ENCODE data around the gene MRPL34.

The MRPL34 gene

DNA sequence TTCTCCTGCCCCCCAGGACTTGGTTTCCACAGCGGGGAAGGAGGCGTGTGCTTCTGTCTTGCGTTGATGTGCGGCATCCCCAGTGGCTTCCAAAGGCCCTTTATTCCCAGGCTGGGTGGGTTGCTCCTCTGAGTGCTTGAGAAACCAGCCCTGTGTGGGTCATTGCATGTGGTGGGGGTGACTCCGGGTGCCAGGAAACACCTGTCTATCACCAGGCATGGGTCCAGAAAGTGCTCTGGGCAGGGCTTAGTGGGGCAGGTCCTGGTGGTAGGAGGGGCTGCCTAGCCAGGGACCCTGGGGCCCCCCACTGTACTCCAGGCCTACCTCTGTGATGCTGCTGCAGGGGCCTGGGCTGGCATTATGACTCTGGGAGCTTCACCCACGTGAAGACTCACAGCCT lies 13.3 kb downstream of the MRPL34 start:
- TF ChIP-seq, protein P1, sequence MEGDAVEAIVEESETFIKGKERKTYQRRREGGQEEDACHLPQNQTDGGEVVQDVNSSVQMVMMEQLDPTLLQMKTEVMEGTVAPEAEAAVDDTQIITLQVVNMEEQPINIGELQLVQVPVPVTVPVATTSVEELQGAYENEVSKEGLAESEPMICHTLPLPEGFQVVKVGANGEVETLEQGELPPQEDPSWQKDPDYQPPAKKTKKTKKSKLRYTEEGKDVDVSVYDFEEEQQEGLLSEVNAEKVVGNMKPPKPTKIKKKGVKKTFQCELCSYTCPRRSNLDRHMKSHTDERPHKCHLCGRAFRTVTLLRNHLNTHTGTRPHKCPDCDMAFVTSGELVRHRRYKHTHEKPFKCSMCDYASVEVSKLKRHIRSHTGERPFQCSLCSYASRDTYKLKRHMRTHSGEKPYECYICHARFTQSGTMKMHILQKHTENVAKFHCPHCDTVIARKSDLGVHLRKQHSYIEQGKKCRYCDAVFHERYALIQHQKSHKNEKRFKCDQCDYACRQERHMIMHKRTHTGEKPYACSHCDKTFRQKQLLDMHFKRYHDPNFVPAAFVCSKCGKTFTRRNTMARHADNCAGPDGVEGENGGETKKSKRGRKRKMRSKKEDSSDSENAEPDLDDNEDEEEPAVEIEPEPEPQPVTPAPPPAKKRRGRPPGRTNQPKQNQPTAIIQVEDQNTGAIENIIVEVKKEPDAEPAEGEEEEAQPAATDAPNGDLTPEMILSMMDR (IDR thresholded peaks at IDR 0.05; ENCODE audit: insufficient read depth, low read length, poor library complexity, severe bottlenecking): no peak
- Histone ChIP-seq H3K4me3 (replicated peaks; ENCODE audit: low read depth, low read length) (no peak overlapping the region), H3K27me3 (replicated peaks; ENCODE audit: control insufficient read depth, insufficient read depth, low read length) (no peaks in the 10 kb centered on the region), H3K36me3 (ENCODE audit: control insufficient read depth, insufficient read depth, low read length) (peaks cover 33% of the 10 kb centered on the region)
- no peak for DNase-seq (ENCODE audit: extremely low read depth, insufficient read length)

DNA sequence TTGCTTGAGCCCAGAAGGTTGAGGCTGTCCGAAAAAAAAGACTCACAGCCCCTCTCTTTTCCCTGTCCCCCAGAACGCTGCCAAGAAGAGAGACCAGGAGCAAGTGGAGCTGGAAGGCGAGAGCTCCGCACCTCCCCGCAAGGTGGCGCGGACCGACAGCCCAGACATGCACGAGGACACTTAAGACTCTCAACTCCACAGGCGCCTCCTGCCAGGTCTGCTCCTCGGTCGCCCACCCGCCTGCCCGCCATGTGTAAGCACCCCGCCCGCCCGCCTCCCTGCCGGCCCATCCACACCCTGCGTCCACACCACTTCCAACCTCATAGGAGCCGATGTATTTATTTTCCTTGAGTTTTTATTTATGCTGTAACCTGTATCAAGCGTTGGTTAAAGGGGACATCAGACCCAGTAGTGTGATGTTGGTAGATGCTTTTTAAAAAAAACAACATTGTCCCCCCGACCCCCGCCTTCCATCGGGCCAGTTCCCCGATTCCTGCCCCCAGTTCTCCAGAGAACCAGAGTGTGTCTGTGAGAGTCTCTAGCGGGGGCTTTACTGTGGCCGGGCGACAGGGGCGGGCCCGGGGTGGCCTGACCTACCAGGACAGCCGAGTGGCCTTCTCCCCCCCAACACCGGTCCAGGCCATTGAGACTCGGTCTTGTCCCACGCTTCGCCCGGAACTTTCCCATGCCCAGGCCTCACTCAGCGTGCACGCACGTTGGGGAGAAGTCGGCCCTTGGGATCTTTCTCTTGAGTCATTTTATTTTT lies 14.0 kb downstream of the MRPL34 start:
- Histone ChIP-seq H3K4me3 (replicated peaks; ENCODE audit: low read depth, low read length) (no peak overlapping the region), H3K36me3 (ENCODE audit: control insufficient read depth, insufficient read depth, low read length) (peaks cover 26% of the 10 kb centered on the region), H3K27me3 (replicated peaks; ENCODE audit: control insufficient read depth, insufficient read depth, low read length) (no peaks in the 10 kb centered on the region)
- TF ChIP-seq, protein P1 (IDR thresholded peaks at IDR 0.05; ENCODE audit: insufficient read depth, low read length, poor library complexity, severe bottlenecking): no peak
- no peak for DNase-seq (ENCODE audit: extremely low read depth, insufficient read length)

DNA sequence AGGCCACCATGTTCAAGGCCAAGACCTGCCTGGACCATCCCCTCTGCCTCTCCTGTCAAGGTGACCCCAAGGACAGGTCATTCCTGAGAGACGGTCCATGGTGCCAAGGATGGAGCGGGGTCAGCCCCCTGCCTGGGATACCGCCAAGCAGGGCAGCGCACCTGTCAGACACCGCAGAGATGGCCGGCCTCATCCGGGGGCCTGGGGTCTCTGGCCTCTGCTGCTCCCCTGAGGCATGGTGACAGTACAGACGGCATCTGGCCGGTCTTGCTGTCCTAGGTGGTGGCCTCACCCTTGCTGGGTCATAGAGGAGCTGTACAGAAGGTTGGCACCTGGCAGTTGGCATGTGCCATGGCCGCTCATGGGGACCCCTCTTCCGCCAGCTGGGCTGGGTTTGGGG lies 14.8 kb downstream of the MRPL34 start:
- DNase-seq (ENCODE audit: extremely low read depth, insufficient read length): no peak
- H3K4me3 ChIP-seq (replicated peaks; ENCODE audit: low read depth, low read length): no peak overlapping the region
- TF ChIP-seq, protein P1 (IDR thresholded peaks at IDR 0.05; ENCODE audit: insufficient read depth, low read length, poor library complexity, severe bottlenecking): no peak
- H3K36me3 ChIP-seq (ENCODE audit: control insufficient read depth, insufficient read depth, low read length): peaks cover 24% of the 10 kb centered on the region
- H3K27me3 ChIP-seq (replicated peaks; ENCODE audit: control insufficient read depth, insufficient read depth, low read length): no peaks in the 10 kb centered on the region

DNA sequence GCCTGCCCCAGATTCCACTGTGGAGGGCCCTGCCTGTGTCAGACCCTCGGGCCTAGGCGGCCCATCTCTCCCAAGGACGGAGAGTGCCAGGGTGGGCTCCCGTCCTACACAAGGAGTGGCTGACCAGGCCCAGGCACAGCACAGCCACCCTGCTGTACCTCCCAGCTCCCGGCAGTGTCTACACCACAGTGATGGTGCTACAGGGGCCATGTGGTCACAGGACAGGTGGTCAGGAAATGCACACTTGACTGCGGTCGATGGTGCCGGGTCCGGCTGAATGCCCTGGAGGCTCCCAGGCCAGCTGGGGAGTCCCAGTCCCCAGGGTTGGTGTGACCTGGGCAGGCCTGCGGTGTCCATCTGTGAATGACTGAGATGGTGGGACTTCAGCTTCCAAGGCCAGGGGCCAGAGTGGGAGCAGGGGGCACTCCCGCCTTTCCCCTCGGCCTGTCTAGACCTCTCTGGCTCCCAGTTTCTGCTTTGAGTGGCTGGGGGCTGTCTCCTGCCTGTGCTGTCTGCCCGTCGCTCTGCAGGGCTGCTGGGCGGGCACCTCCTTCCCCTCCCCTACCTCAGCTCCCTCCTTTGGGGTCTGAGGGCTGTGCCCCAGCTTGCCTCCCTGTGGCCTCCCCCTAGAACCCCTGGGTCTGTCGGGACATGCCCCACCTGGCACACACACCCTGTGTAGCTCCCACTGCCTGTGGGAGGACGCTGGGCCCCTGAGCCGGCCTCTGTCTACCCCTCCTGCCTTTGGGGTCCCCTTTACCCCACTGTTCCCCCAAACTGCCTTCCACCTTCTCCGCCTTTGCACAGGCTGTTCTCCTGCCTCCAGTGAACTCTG lies 16.2 kb downstream of the MRPL34 start:
- Histone ChIP-seq H3K4me3 (replicated peaks; ENCODE audit: low read depth, low read length) (no peak overlapping the region), H3K27me3 (replicated peaks; ENCODE audit: control insufficient read depth, insufficient read depth, low read length) (no peaks in the 10 kb centered on the region), H3K36me3 (ENCODE audit: control insufficient read depth, insufficient read depth, low read length) (peaks cover 19% of the 10 kb centered on the region)
- DNase-seq (ENCODE audit: extremely low read depth, insufficient read length): no peak
- TF ChIP-seq, protein P1 (IDR thresholded peaks at IDR 0.05; ENCODE audit: insufficient read depth, low read length, poor library complexity, severe bottlenecking): no peak

DNA sequence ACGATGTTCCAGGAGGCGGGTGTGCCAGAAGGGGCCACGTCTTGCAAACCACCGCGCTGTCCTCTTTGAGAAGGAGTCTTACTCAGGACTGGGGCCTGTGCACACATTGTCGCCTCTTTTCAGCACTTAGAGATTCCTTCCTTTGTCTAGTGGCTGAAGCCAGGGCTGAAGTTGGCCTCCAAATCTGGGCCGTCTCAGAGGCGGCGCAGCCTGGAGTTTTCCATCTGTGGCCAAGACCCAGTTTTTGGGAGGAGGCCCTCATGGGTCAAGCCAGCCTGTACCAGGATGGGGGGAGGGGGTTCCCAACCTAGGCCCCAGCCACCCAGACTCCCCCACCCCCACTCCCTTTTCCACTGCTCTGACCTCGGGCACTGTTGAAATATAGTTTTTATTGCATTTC lies 17.2 kb downstream of the MRPL34 start:
- H3K4me3 ChIP-seq (replicated peaks; ENCODE audit: low read depth, low read length): no peak overlapping the region
- H3K36me3 ChIP-seq (ENCODE audit: control insufficient read depth, insufficient read depth, low read length): peaks cover 19% of the 10 kb centered on the region
- TF ChIP-seq, protein P1 (IDR thresholded peaks at IDR 0.05; ENCODE audit: insufficient read depth, low read length, poor library complexity, severe bottlenecking): no peak
- no peaks in the 10 kb centered on the region for H3K27me3 ChIP-seq (replicated peaks; ENCODE audit: control insufficient read depth, insufficient read depth, low read length)
- DNase-seq (ENCODE audit: extremely low read depth, insufficient read length): no peak

Data from GM06990 (cell line).